ENCODE measurements around the gene SLC37A3. TPM values are rescaled to one million over a fixed set of nuclear protein-coding genes. Genes with fewer than 3 reads are reported as not detected.

Gene SLC37A3
- total RNA-seq (2021), result 52.7 and 52.9 TPM in 2 replicates
- long read RNA-seq, transcript SLC37A3-202 (12 exons, 2,955 nt), result minor isoform, 16 of 352 reads
- long read RNA-seq, transcript SLC37A3-201 (15 exons, 3,349 nt), result major isoform, 201 of 352 reads
- long read RNA-seq, partial matches to known transcripts, result 17 of 352 reads
- long read RNA-seq, other reads (novel, unspliced or antisense), result 118 of 352 reads

DNA sequence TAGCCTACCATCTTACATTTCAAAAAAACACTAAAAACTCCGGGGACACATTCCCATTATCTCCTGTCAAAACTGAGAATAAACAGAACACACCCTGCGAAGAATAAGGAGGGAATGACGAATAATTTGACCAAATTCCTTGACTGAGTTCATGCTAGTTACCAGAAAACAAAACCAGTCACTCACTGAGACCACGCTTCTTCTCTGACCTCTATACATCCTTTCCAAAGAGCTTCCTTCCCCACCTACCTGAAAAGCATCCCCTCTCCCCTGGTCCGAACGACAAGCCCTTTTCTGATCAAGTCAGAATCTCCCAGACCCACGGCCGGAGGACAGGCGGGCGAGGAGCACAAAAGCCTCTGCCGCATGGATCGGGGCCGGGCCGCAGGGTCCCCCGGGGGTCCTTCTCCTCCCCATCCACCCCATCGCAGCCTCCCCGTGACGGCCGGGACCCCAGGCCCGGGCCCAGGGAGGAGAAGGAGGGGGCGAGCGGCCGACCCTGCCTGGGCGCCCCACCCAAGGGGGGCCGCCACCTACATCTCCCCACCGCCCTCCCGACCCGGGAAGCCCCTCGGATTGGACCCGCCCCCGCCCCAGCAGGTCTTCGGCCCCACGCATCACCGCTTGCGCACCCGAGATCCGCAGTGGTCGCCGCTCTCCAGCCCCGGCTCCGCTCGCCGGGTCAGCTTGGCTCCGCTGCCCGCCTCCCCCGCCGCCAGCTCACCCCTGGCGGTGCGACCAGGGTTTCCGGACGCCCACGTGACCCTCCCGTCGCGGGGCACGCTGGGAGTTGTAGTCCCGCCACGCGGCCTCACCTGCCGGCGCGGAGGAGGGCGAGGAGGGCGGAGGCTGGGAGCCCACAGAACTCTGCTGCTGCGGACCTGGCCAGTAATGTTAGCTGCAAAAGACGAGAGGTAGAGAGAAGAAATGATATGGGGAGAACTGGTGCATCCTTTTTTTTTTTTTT lies at the start of gene SLC37A3:
Gene SLC37A3, minus strand, starts transcription at position 747 of the 967 bp plus-strand sequence. CDS start 16,004 bp downstream, outside the sequence.
- Histone ChIP-seq H2AK5ac (ENCODE audit: insufficient read length, low read length) (no peak within 1 kb of the TSS), H3K14ac (ENCODE audit: insufficient read depth, low read length) (peak within 1 kb of the TSS; percentile 85), H3K4me1 (ENCODE audit: insufficient read depth, low read length) (no peaks in the 10 kb centered on the region; the same call in 1 of the 2 replicates), H3K9ac (ENCODE audit: extremely low read depth, insufficient read length, low read length) (peak within 1 kb of the TSS; percentile 82), H3K9me3 (ENCODE audit: control insufficient read depth, low read depth, low read length) (no peaks in the 10 kb centered on the region), H3K56ac (ENCODE audit: insufficient read length, low read depth, low read length) (no peak within 1 kb of the TSS), H3K18ac (ENCODE audit: insufficient read length, low read depth, low read length) (peak within 1 kb of the TSS; percentile 51), H3K23me2 (ENCODE audit: insufficient read length, low read depth, low read length, poor library complexity, severe bottlenecking) (no peaks in the 10 kb centered on the region), H3K79me1 (ENCODE audit: insufficient read depth, low read depth, low read length, poor library complexity, severe bottlenecking) (peaks cover 5% of the 10 kb centered on the region), H3K23ac (ENCODE audit: insufficient read length, low read depth, low read length) (no peak within 1 kb of the TSS), H3K27ac (ENCODE audit: insufficient read length, low read depth, low read length) (no peak within 1 kb of the TSS), H3K27me3 (ENCODE audit: insufficient read depth, low read length) (no peaks in the 10 kb centered on the region; the same call in 1 of the 2 replicates), H3K79me2 (ENCODE audit: insufficient read depth, low read length) (peaks cover 15% of the 10 kb centered on the region; the same call in 1 of the 2 replicates), H2BK20ac (ENCODE audit: low read depth, low read length, poor library complexity, severe bottlenecking) (no peak within 1 kb of the TSS), H2BK120ac (ENCODE audit: low read depth, low read length, poor library complexity, severe bottlenecking) (no peak within 1 kb of the TSS), H3K4me2 (ENCODE audit: insufficient read depth, insufficient read length, low read length) (peak within 1 kb of the TSS; percentile 97), H4K5ac (ENCODE audit: insufficient read length, low read depth, low read length) (no peak within 1 kb of the TSS), H4K8ac (replicated peaks; ENCODE audit: insufficient read length, low read depth, low read length) (no peak within 1 kb of the TSS), H3K4ac (ENCODE audit: low read depth, low read length) (no peak within 1 kb of the TSS), H4K20me1 (ENCODE audit: control insufficient read depth, insufficient read depth, insufficient read length) (no peaks in the 10 kb centered on the region), H3T11ph (ENCODE audit: low read length) (no peak within 1 kb of the TSS), H2BK12ac (ENCODE audit: insufficient read length, low read depth, low read length) (no peak within 1 kb of the TSS), H2AFZ (ENCODE audit: low read length) (no peak within 1 kb of the TSS), H2BK15ac (ENCODE audit: low read depth, low read length) (no peak within 1 kb of the TSS; the same call in 1 of the 2 replicates), H4K91ac (ENCODE audit: insufficient read length, low read depth, low read length) (no peak within 1 kb of the TSS), H2BK5ac (ENCODE audit: insufficient read length, low read length) (no peak within 1 kb of the TSS)
- Mint-ChIP-seq H3K9me3 (no peaks in the 10 kb centered on the region), H3K4me1 (peaks cover 12 to 25% of the 10 kb centered on the region in 2 experiments), H3K27me3 (ENCODE audit: low read depth) (no peaks in the 10 kb centered on the region), H3K36me3 (ENCODE audit: insufficient read depth in 1 of 3, low read depth in 3 of 3) (peaks cover 0 to 3% (median 0%) of the 10 kb centered on the region in 3 experiments; a peak in 2 of 7 replicates), H3K27ac (peak within 1 kb of the TSS; percentile 33 to 80 (median 37); a peak in 6 of 7 replicates), H3K4me3 (peak within 1 kb of the TSS; percentile 81 to 92)
- TF ChIP-seq CTCF (conservative IDR thresholded peaks at IDR 0.05), result no peak
- peak; percentile 94 for DNase-seq
- WGBS (ENCODE audit: extremely low coverage, insufficient read length, low lambda C conversion rate), result no CpG with 5 or more reads among the region's 66 CpGs

Measured in H9 (cell line).